Hepatocyte (in vitro differentiated cells): ENCODE measurements around the gene DIAPH2. TPM values are rescaled to one million over a fixed set of nuclear protein-coding genes. Genes with fewer than 3 reads are reported as not detected.

Experiments used
- DNase-seq: peaks from one replicate; pipeline ENCODE4 v3.0.0-alpha.2; 2016; ENCODE audit warnings: low spot score
- H2AFZ ChIP-seq: fragments of 200-600 bp; sonication (generic); 2 replicates; pipeline ENCODE4 v1.6.0; 2016; ENCODE audit warnings: antibody characterized with exemption, mild to moderate bottlenecking
- H3K27ac ChIP-seq: fragments of 200-600 bp; sonication (generic); 2 replicates; pipeline ENCODE4 v1.5.1; 2016; ENCODE audit warnings: mild to moderate bottlenecking
- H3K27me3 ChIP-seq: fragments of 200-600 bp; sonication (generic); 2 replicates; pipeline ENCODE4 v1.6.1; 2016
- H3K36me3 ChIP-seq: fragments of 200-600 bp; sonication (generic); replicated peaks from 2 replicates; pipeline ENCODE4 v1.5.1; 2016; ENCODE audit warnings: low read depth; ENCODE audit not compliant: insufficient read depth
- H3K4me1 ChIP-seq: fragments of 200-600 bp; sonication (generic); 2 replicates; pipeline ENCODE4 v1.5.1; 2016; ENCODE audit warnings: mild to moderate bottlenecking, moderate library complexity; ENCODE audit not compliant: insufficient read depth
- H3K4me2 ChIP-seq: fragments of 200-600 bp; sonication (generic); 2 replicates; pipeline ENCODE4 v1.6.0; 2016
- H3K4me3 ChIP-seq: fragments of 200-600 bp; sonication (generic); 2 replicates; pipeline ENCODE4 v1.5.1; 2016; ENCODE audit warnings: mild to moderate bottlenecking
- H3K79me2 ChIP-seq: fragments of 200-600 bp; sonication (generic); 2 replicates; pipeline ENCODE4 v1.6.0; 2017; ENCODE audit warnings: mild to moderate bottlenecking
- H3K9me2 ChIP-seq: fragments of 200-600 bp; sonication (generic); replicated peaks from 2 replicates; pipeline ENCODE4 v1.6.0; 2017; ENCODE audit warnings: mild to moderate bottlenecking; ENCODE audit not compliant: insufficient read depth
- H3K9me3 ChIP-seq: fragments of 200-600 bp; sonication (generic); 2 replicates; pipeline ENCODE4 v1.5.1; 2016; ENCODE audit warnings: low read depth, mild to moderate bottlenecking
- H4K20me1 ChIP-seq: fragments of 200-600 bp; sonication (generic); 2 replicates; pipeline ENCODE4 v1.6.0; 2016; ENCODE audit warnings: mild to moderate bottlenecking; ENCODE audit not compliant: insufficient read depth, poor library complexity, severe bottlenecking
- EZH2 ChIP-seq: fragments of 200-600 bp; sonication (generic); IDR thresholded peaks from 2 replicates; pipeline ENCODE4 v1.6.1; 2016; ENCODE audit warnings: antibody characterized with exemption, mild to moderate bottlenecking, borderline replicate concordance
- EZH2phosphoT487 ChIP-seq: fragments of 200-600 bp; sonication (generic); IDR thresholded peaks from one replicate; pipeline ENCODE4 v1.6.1; 2018; ENCODE audit warnings: antibody characterized with exemption, mild to moderate bottlenecking, low read depth, moderate library complexity; ENCODE audit not compliant: unreplicated experiment, severe bottlenecking
- WGBS: methylation state at CpG from one replicate; pipeline ENCODE4 v1.1.6; 2016; ENCODE audit warnings: low lambda C conversion rate; ENCODE audit errors: missing lambda C conversion rate; 5-methylcytosine and 5-hydroxymethylcytosine counted together
- polyA plus RNA-seq: library from polyadenylated mRNA; unstranded; fragments of >200 nt; fragmentation: Nextera tagmentation; extraction: Ambion mirVana; gene quantifications from 2 replicates; pipeline ENCODE4 v1.2.1, GENCODE V29; 2016
- total RNA-seq: library from RNA; depleted of rRNA; stranded (reverse); fragments of >200 nt; gene quantifications from 2 replicates; pipeline ENCODE4 v1.2.3, GENCODE V29; 2014
- TF ChIP-seq, protein P1 (sequence below): fragments of 200-600 bp; sonication (generic); IDR thresholded peaks from 2 replicates; pipeline ENCODE4 v1.5.1; 2016; ENCODE audit warnings: antibody characterized with exemption, mild to moderate bottlenecking; ENCODE audit not compliant: poor library complexity

DIAPH2 gene
- total and polyA plus RNA-seq, 2 experiments from 2014 or later: 14.8 to 32.4 TPM

DNA sequence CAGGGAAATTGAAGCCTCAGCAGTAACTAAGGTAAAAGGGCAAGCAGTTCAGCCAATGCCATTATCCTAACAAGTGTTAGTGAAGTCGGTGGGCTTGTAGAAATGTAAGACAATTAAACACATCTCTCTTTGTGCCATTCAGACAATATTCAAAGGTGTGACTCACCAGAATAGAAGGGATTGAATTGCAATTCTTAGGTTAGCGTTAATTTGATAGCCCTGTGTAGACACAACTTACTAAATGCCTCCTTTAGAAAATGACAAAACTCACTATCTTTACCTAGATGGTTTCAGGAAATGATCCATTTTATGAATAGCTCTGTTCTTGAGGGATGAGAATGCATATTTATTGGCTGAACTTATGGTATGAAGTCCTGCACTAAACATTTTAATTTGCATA lies 234.2 kb downstream of the DIAPH2 start:
- H2AFZ ChIP-seq: no peak overlapping the region
- no peaks in the 10 kb centered on the region for H3K79me2 ChIP-seq
- no peaks in the 10 kb centered on the region for H3K36me3 ChIP-seq
- no peaks in the 10 kb centered on the region for H3K9me2 ChIP-seq
- H4K20me1 ChIP-seq: no peaks in the 10 kb centered on the region
- H3K9me3 ChIP-seq: no peaks in the 10 kb centered on the region
- TF ChIP-seq, protein P1, sequence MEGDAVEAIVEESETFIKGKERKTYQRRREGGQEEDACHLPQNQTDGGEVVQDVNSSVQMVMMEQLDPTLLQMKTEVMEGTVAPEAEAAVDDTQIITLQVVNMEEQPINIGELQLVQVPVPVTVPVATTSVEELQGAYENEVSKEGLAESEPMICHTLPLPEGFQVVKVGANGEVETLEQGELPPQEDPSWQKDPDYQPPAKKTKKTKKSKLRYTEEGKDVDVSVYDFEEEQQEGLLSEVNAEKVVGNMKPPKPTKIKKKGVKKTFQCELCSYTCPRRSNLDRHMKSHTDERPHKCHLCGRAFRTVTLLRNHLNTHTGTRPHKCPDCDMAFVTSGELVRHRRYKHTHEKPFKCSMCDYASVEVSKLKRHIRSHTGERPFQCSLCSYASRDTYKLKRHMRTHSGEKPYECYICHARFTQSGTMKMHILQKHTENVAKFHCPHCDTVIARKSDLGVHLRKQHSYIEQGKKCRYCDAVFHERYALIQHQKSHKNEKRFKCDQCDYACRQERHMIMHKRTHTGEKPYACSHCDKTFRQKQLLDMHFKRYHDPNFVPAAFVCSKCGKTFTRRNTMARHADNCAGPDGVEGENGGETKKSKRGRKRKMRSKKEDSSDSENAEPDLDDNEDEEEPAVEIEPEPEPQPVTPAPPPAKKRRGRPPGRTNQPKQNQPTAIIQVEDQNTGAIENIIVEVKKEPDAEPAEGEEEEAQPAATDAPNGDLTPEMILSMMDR: no peak
- no peak for TF ChIP-seq EZH2
- no peak for TF ChIP-seq EZH2phosphoT487
- H3K27ac ChIP-seq: no peak overlapping the region
- no peaks in the 10 kb centered on the region for H3K27me3 ChIP-seq
- WGBS: 90% methylated on average over 2 of the region's 2 CpGs
- no peak overlapping the region for H3K4me2 ChIP-seq
- no peak overlapping the region for H3K4me3 ChIP-seq
- DNase-seq: no peak
- H3K4me1 ChIP-seq: no peaks in the 10 kb centered on the region

DNA sequence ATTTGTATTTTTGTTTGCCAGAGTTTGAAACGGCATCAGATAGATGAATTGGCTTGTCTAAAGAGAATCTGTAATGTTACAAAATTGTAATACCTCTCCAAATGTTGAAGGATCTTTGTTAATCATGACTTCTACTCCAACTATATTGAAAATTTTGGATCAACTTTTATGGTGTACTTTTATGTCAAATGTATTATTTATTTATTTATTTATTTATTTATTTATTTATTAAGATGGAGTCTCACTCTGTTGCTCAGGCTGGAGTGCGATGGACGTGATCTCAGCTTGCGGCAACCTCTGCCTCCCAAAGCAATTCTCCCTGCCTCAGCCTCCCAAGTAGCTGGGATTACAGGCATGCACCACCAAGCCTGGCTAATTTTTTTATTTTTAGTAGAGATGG lies 235.0 kb downstream of the DIAPH2 start:
- Histone ChIP-seq H3K9me3 (no peaks in the 10 kb centered on the region), H3K36me3 (no peaks in the 10 kb centered on the region), H3K9me2 (no peaks in the 10 kb centered on the region), H3K4me2 (no peak overlapping the region), H4K20me1 (no peaks in the 10 kb centered on the region), H3K4me3 (no peak overlapping the region), H3K27me3 (no peaks in the 10 kb centered on the region), H2AFZ (no peak overlapping the region), H3K79me2 (no peaks in the 10 kb centered on the region), H3K4me1 (no peaks in the 10 kb centered on the region), H3K27ac (no peak overlapping the region)
- TF ChIP-seq EZH2: no peak
- no peak for TF ChIP-seq EZH2phosphoT487
- TF ChIP-seq, protein P1: no peak
- 95% methylated on average over 4 of the region's 4 CpGs for WGBS
- DNase-seq: no peak

DNA sequence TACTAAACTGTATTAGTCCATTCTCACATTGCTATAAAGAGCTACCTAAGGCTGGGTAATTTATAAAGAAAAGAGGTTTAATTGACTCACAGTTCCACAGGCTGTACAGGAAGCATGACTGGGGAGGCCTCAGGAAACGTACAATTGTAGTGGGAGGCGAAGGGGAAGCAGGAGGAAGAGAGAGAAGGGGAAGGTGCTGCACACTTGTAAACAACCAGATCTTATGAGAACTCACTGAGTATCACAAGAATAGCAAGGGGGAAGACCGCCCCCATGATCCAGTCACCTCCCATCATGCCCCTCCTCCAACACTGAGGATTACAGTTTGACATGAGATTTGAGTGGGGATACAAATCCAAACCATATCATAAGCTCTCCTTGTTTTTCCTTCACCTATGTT lies 239.9 kb downstream of the DIAPH2 start:
- Histone ChIP-seq H3K4me1 (no peaks in the 10 kb centered on the region), H3K27ac (no peak overlapping the region), H2AFZ (no peak overlapping the region), H3K79me2 (no peaks in the 10 kb centered on the region), H3K9me3 (no peaks in the 10 kb centered on the region), H4K20me1 (no peaks in the 10 kb centered on the region), H3K9me2 (no peaks in the 10 kb centered on the region), H3K4me2 (no peak overlapping the region), H3K36me3 (no peaks in the 10 kb centered on the region), H3K4me3 (no peak overlapping the region), H3K27me3 (no peaks in the 10 kb centered on the region)
- WGBS: 88% methylated on average over 3 of the region's 3 CpGs
- DNase-seq: no peak
- TF ChIP-seq, protein P1: no peak
- no peak for TF ChIP-seq EZH2phosphoT487
- no peak for TF ChIP-seq EZH2

DNA sequence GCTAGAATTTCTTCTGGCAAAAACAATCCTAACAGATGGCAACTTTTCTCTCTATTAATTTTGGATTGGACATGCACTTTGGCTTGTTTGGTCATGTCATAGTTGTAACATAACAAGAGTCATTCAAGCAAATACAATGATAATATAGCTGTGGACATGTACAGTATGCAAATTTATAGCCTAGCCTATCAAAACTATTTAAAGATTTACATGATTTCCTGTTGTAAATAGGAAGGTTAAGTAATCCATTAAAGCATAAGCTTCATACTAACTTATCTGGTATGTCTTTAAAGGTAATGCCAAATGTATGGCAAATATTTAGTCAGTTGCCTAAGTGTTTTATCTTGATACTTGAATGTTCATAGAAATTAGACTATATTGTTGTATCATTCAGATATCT lies 244.4 kb downstream of the DIAPH2 start:
- Histone ChIP-seq H3K4me3 (no peak overlapping the region), H3K27me3 (no peaks in the 10 kb centered on the region), H3K79me2 (no peaks in the 10 kb centered on the region), H3K4me1 (no peaks in the 10 kb centered on the region), H3K9me3 (no peaks in the 10 kb centered on the region), H3K4me2 (no peak overlapping the region), H3K36me3 (no peaks in the 10 kb centered on the region), H3K27ac (no peak overlapping the region), H2AFZ (no peak overlapping the region), H4K20me1 (no peaks in the 10 kb centered on the region), H3K9me2 (no peaks in the 10 kb centered on the region)
- DNase-seq: no peak
- no peak for TF ChIP-seq EZH2phosphoT487
- no peak for TF ChIP-seq EZH2
- TF ChIP-seq, protein P1: no peak
